HEK293 (cell line): ENCODE data around the gene ROS1.

Experiments
- CTCF ChIA-PET: fragments of 350-600 bp; formaldehyde crosslinking; extraction: SDS; loops from one replicate; lab custom pipeline; 2021; ENCODE audit warnings: antibody characterized with exemption; lab: Yijun Ruan, JAX
- POLR2A ChIA-PET: fragments of 300-600 bp; formaldehyde crosslinking; extraction: SDS; loops from one replicate; lab custom pipeline; 2020; ENCODE audit warnings: antibody characterized with exemption, inconsistent platforms; lab: Yijun Ruan, JAX
- H3K27ac ChIP-seq: fragments of 200-500 bp; sonication (Bioruptor generic); 2 replicates; pipeline ENCODE4 v1.5.1; 2014; ENCODE audit warnings: low read depth, low read length, control low read depth, inconsistent platforms; ENCODE audit errors: extremely low read depth
- H3K36me3 ChIP-seq, 2 experiments: fragments of 200-500 bp in 1 of 2; sonication (Bioruptor generic) in 1 of 2; 1 replicate in 1 of 2; 2 replicates in 1 of 2; pipeline ENCODE4 v1.5.1; 2014 to 2017; ENCODE audit warnings: inconsistent platforms in 2 of 2, low read length in 2 of 2; ENCODE audit not compliant: control insufficient read depth in 2 of 2, insufficient read depth in 1 of 2
- H3K4me1 ChIP-seq: fragments of 200-500 bp; sonication (Bioruptor generic); 2 replicates; pipeline ENCODE4 v1.5.1; 2014; ENCODE audit warnings: mild to moderate bottlenecking, low read length, inconsistent platforms; ENCODE audit not compliant: control insufficient read depth, insufficient read depth
- H3K4me3 ChIP-seq: 2 replicates; pipeline ENCODE4 v1.5.1; 2011; ENCODE audit warnings: low read depth, mild to moderate bottlenecking, control low read depth, low read length, moderate library complexity
- H3K9me3 ChIP-seq: fragments of 200-500 bp; sonication (Bioruptor generic); 2 replicates; pipeline ENCODE4 v1.5.1; 2014; ENCODE audit warnings: low read depth, low read length, inconsistent platforms; ENCODE audit not compliant: control insufficient read depth, insufficient read depth
- BCL11B ChIP-seq: fragments of 450-650 bp; formaldehyde crosslinking; IDR thresholded peaks from 2 replicates; pipeline ENCODE4 v1.5.1; 2016; ENCODE audit warnings: low read depth, missing biosample characterization, missing genetic modification characterization
- FEZF1 ChIP-seq: fragments of 450-650 bp; formaldehyde crosslinking; IDR thresholded peaks from 2 replicates; pipeline ENCODE4 v1.5.1; 2016; ENCODE audit warnings: missing biosample characterization, missing genetic modification characterization
- GLI2 ChIP-seq: fragments of 450-650 bp; formaldehyde crosslinking; IDR thresholded peaks from 2 replicates; pipeline ENCODE4; 2017; ENCODE audit warnings: missing biosample characterization, missing genetic modification characterization, low read depth, borderline replicate concordance
- HIC1 ChIP-seq: fragments of 450-650 bp; formaldehyde crosslinking; IDR thresholded peaks from 2 replicates; pipeline ENCODE4 v1.5.1; 2016; ENCODE audit warnings: missing biosample characterization, missing genetic modification characterization
- KLF1 ChIP-seq: fragments of 450-650 bp; formaldehyde crosslinking; IDR thresholded peaks from 2 replicates; pipeline ENCODE4 v1.5.1; 2016; ENCODE audit warnings: missing biosample characterization, missing genetic modification characterization
- KLF10 ChIP-seq: fragments of 450-650 bp; IDR thresholded peaks from 2 replicates; pipeline ENCODE4 v1.5.1; 2018; ENCODE audit warnings: missing biosample characterization, mild to moderate bottlenecking, missing genetic modification characterization
- PATZ1 ChIP-seq: fragments of 450-650 bp; formaldehyde crosslinking; IDR thresholded peaks from 2 replicates; pipeline ENCODE4 v1.5.1; 2016; ENCODE audit warnings: missing biosample characterization, missing genetic modification characterization
- PBX3 ChIP-seq: sonication (generic); formaldehyde crosslinking; IDR thresholded peaks from 2 replicates; pipeline ENCODE4 v1.8.1; 2022; ENCODE audit warnings: mild to moderate bottlenecking, moderate library complexity, missing genetic modification reagents
- ZFP3 ChIP-seq: fragments of 450-650 bp; formaldehyde crosslinking; IDR thresholded peaks from 2 replicates; pipeline ENCODE4 v1.5.1; 2016; ENCODE audit warnings: low read depth, missing biosample characterization, missing genetic modification characterization
- ZNF112 ChIP-seq: fragments of 450-650 bp; formaldehyde crosslinking; IDR thresholded peaks from 2 replicates; pipeline ENCODE4 v1.5.0; 2017; ENCODE audit warnings: missing biosample characterization, missing genetic modification characterization
- ZNF140 ChIP-seq: fragments of 450-650 bp; formaldehyde crosslinking; IDR thresholded peaks from 2 replicates; pipeline ENCODE4 v1.5.1; 2016; ENCODE audit warnings: missing biosample characterization, missing genetic modification characterization
- ZNF221 ChIP-seq: fragments of 450-650 bp; formaldehyde crosslinking; IDR thresholded peaks from 2 replicates; pipeline ENCODE4 v1.5.1; 2017; ENCODE audit warnings: missing biosample characterization, missing genetic modification characterization, borderline replicate concordance
- ZNF24 ChIP-seq: fragments of 450-650 bp; formaldehyde crosslinking; IDR thresholded peaks from 2 replicates; pipeline ENCODE4 v1.5.1; 2016; ENCODE audit warnings: missing biosample characterization, missing genetic modification characterization
- ZNF324 ChIP-seq: fragments of 450-650 bp; formaldehyde crosslinking; IDR thresholded peaks from 2 replicates; pipeline ENCODE4 v1.5.1; 2016; ENCODE audit warnings: missing biosample characterization, missing genetic modification characterization
- ZNF354C ChIP-seq: fragments of 450-650 bp; formaldehyde crosslinking; IDR thresholded peaks from 2 replicates; pipeline ENCODE4 v1.5.1; 2016; ENCODE audit warnings: missing biosample characterization, missing genetic modification characterization, low read depth, borderline replicate concordance
- ZNF37A ChIP-seq: fragments of 450-650 bp; IDR thresholded peaks from 2 replicates; pipeline ENCODE4 v1.5.1; 2018; ENCODE audit warnings: missing biosample characterization, missing genetic modification characterization
- ZNF629 ChIP-seq: fragments of 450-650 bp; formaldehyde crosslinking; IDR thresholded peaks from 2 replicates; pipeline ENCODE4 v1.5.1; 2017; ENCODE audit warnings: missing biosample characterization, missing genetic modification characterization
- ZNF639 ChIP-seq: fragments of 450-650 bp; formaldehyde crosslinking; IDR thresholded peaks from 2 replicates; pipeline ENCODE4 v1.5.1; 2016; ENCODE audit warnings: missing biosample characterization, missing genetic modification characterization
- ZNF654 ChIP-seq: fragments of 450-650 bp; formaldehyde crosslinking; IDR thresholded peaks from 2 replicates; pipeline ENCODE4 v1.5.1; 2016; ENCODE audit warnings: low read depth, missing biosample characterization, missing genetic modification characterization
- ZNF837 ChIP-seq: fragments of 450-650 bp; formaldehyde crosslinking; IDR thresholded peaks from 2 replicates; pipeline ENCODE4 v1.5.1; 2016; ENCODE audit warnings: missing biosample characterization, missing genetic modification characterization

ROS1 gene

GRCh38 chr6:117417851-117418250 is 7.9 kb downstream of the ROS1 start:
- Histone ChIP-seq H3K4me3 (no peak overlapping the region), H3K9me3 (no peaks in the 10 kb centered on the region), H3K36me3 (no peaks in the 10 kb centered on the region), H3K27ac (no peak overlapping the region), H3K4me1 (no peaks in the 10 kb centered on the region)
- no peak for TF ChIP-seq FEZF1
- no peak for TF ChIP-seq ZNF221 (tag by site-specific recombination)
- TF ChIP-seq KLF1 (tag by site-specific recombination), result no peak
- TF ChIP-seq ZNF654 (tag by site-specific recombination), result no peak
- ChIA-PET CTCF (interaction anchor here (1.3 kb wide), 1 partner anchor 12 kb away, joined by 3 read pairs; no protein-coding TSS in a partner anchor), POLR2A (no interaction called here)

GRCh38 chr6:117414770-117415169 is 11.0 kb downstream of the ROS1 start:
- H3K27ac ChIP-seq, result no peak overlapping the region
- ChIA-PET POLR2A (no interaction called here), CTCF (interaction anchor here (1.2 kb wide), 1 partner anchor 190 kb away, joined by 4 read pairs; no protein-coding TSS in a partner anchor)
- H3K4me1 ChIP-seq, result no peaks in the 10 kb centered on the region
- H3K9me3 ChIP-seq, result no peaks in the 10 kb centered on the region
- TF ChIP-seq ZNF639 (tag by site-specific recombination), result no peak
- no peak for TF ChIP-seq ZNF354C (tag by site-specific recombination)
- TF ChIP-seq ZNF629 (tag by site-specific recombination), result no peak
- H3K36me3 ChIP-seq, result no peaks in the 10 kb centered on the region
- H3K4me3 ChIP-seq, result no peak overlapping the region

- CTCF ChIA-PET, result interaction anchor here (0.6 to 1.0 kb wide), 4 partner anchors 8 to 39 kb away, joined by 3 to 4 read pairs (median 3); no protein-coding TSS in a partner anchor
- POLR2A ChIA-PET, result no interaction called here
- TF ChIP-seq HIC1 (tag by site-specific recombination), result no peak
- TF ChIP-seq KLF10 (tag by site-specific recombination), result no peak
- TF ChIP-seq ZFP3 (tag by site-specific recombination), result no peak
- TF ChIP-seq ZNF324 (tag by site-specific recombination), result no peak
- TF ChIP-seq ZNF837 (tag by site-specific recombination), result no peak
- TF ChIP-seq GLI2 (tag by site-specific recombination), result no peak
- TF ChIP-seq PBX3, result no peak
- no peak for TF ChIP-seq ZNF37A
- no peak for TF ChIP-seq ZNF24 (tag by site-specific recombination)
- TF ChIP-seq BCL11B (tag by site-specific recombination), result no peak
- TF ChIP-seq ZNF112 (tag by site-specific recombination), result no peak
- TF ChIP-seq ZNF140, result no peak
- no peak for TF ChIP-seq PATZ1 (tag by site-specific recombination)
- TF ChIP-seq, all 188 proteins: peak for 0
- no peaks in the 10 kb centered on the region for H3K9me3 ChIP-seq
- H3K4me3 ChIP-seq, result no peak overlapping the region
- no peaks in the 10 kb centered on the region for H3K36me3 ChIP-seq
- H3K4me1 ChIP-seq, result no peaks in the 10 kb centered on the region
- H3K27ac ChIP-seq, result no peak overlapping the region
Measured at GRCh38 chr6:117411474-117411873, 14.3 kb downstream of the ROS1 start.
